Measurements from ENCODE around the gene OR2M3.

DNA sequence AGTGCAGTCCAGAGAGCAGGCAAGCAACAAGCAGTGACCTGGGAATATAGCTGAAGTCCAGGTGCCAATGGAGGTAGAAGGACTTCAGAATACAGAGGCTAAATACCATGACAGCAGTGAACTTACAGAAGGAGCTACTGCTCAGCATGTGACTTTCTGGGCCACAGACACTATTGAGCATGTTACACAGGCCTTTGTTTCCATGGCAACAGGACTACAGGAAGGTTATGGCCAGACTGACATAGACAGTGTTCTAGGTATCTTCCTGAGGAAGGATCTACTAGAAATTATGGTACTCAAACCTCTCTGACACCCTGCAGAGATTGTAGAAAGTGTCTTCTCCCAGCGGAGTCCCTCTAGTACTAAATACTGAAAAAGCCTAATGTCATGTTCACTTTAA, 41.1 kb upstream of the OR2M3 start:
- TF ChIP-seq, protein P1, sequence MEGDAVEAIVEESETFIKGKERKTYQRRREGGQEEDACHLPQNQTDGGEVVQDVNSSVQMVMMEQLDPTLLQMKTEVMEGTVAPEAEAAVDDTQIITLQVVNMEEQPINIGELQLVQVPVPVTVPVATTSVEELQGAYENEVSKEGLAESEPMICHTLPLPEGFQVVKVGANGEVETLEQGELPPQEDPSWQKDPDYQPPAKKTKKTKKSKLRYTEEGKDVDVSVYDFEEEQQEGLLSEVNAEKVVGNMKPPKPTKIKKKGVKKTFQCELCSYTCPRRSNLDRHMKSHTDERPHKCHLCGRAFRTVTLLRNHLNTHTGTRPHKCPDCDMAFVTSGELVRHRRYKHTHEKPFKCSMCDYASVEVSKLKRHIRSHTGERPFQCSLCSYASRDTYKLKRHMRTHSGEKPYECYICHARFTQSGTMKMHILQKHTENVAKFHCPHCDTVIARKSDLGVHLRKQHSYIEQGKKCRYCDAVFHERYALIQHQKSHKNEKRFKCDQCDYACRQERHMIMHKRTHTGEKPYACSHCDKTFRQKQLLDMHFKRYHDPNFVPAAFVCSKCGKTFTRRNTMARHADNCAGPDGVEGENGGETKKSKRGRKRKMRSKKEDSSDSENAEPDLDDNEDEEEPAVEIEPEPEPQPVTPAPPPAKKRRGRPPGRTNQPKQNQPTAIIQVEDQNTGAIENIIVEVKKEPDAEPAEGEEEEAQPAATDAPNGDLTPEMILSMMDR (IDR thresholded peaks at IDR 0.05; ENCODE audit: low read length): no peak
- TF ChIP-seq EZH2 (IDR thresholded peaks at IDR 0.05; ENCODE audit: borderline replicate concordance, low read length): no peak

Data from OCI-LY1 (cell line).